Measurements from ENCODE around the gene GNS.

Gene GNS

DNA sequence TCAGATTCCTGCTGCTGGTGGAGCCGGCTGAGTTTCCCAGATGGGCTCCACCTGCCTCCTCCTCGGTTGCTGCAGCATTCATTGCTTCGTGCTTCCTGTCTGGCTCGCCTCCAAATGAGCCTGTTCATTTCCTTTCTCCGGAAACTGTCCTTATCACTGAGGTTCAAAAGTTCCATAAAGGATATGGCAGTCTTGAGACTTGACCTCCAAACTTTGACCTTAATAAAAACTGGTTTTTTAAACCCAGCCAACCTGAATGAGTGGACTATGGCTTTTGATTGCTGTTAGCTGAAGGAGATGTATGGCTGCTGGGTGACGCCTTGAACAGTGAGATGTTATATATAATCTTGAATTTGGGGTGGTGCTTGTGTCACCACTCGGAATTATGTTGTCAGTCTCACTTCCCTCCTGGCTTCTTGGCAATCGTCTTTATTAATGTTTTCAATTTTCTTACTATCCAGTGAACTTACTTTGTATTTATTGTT, 86.2 kb downstream of the GNS start:
- DNase-seq (ENCODE audit: low read depth): no peak

DNA sequence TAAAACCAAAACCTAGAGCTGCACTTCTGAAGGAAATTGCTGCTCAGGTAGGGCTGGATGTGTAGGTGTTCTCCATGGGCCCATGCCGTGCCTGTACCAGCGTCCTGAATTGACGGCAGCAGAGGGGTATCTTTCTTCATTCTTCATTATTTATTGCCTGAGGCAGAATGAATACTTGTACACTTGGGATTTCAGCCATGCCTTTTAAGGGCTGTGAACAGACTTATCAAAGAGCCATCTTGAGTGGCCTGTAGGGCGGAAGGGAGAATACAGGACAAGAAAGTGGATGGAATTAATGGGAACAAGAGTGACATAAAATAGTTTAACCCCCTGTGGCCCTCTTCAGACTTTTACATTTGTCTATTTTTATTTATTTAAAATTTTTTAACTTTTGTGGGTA, 87.5 kb downstream of the GNS start:
- no peak for DNase-seq (ENCODE audit: low read depth)

DNA sequence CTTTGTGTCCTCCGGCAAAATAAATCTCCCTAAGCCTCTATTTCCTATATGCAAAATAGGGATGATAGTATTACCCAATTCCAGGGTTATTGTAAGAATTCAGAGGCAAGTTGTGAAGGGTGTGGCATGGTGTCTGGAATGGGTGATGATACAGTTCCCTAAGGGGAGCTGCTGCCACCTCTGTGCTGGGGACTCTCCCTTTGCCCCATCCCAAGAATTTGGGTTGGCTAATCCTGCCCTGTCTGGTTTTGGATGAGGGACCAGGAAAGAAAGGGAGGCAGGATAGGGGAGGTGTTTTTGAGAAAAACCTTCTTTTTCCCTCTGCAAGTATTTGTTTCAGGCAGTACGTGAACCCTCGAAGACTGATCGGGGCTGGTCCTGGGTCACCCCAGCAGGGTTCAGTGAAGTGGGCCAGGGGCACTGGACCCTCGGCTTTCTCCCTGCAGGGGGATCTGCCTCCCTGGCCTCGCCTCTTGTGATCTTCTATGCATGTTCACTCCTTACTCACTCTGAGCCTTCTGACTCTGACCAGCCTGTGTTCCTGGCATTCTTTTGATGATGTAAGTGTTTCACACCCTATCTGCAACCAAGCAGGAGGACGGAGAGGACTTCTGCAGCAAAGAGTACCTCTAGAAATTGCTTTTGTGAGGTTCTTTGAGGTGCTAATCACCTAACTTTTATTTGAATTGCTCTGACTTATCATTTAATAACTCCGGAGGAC, 88.1 kb downstream of the GNS start:
- no peak for DNase-seq (ENCODE audit: low read depth)

DNA sequence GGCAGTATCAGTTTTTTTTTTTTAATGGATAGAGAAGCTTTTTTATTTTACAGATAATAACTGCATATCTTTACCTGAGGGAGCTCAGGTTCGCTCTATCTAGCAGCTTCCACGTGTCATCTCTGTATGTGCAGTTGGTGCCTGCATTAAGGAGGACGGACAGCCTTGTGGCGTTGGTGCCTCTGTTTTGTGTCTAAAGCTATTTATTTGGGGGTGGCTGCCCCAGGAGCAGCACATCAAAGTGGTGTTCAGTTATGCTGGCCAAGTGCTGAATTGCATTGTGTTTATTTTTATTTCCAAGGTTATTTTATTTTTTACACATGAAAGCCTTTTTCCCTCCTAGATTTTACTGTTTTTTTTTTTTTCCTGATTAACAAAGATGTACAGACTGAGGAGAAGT, 89.2 kb downstream of the GNS start:
- no peak for DNase-seq (ENCODE audit: low read depth)

DNA sequence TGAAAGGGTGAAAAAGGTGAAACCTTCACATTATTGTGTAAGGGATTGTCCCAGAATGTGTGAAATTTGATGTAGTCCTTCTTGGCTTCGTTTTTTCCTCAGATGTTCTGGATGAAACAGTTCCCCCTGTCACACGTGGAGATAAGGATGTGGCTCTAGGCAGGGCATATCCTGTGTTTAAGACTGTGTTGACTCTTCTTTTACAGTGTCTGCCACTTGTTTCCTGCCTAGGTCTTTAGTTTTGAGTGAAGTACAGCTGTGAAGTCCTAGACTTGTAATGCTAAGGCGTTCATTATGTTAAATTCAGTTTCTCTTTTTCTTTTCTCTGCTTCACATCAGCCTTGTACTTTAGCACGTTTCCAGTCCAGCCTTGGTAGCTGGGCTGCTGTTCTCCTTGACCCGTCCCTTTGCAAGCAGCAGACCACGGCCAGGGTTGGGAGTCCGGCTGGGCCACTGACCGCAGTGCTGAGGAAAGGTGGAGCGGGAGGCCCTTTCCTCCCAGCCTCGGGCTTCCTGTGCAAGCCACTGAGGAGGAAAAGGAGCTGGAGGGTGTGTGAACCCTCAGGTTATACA, 89.8 kb downstream of the GNS start:
- DNase-seq (ENCODE audit: low read depth): no peak

DNA sequence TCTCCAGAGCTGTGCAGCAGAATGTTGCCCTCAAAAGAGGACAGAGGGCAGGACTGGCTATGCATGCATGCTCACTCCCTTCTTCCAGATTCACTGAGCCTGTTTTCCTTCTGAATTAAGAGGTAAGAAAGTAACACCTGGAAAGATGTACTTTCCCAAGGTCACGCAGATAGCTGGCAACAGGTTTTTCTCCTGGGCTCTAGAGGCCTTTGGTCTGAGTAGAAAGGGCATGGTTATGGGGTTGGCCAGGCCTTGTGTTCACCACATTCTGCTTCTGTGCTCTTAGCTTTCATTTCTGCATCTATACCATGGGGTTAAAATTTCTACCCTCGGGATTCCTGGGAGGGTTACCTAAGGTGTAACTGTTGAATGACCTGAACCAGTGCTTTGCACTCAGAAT, 91.4 kb downstream of the GNS start:
- no peak for DNase-seq (ENCODE audit: low read depth)

DNA sequence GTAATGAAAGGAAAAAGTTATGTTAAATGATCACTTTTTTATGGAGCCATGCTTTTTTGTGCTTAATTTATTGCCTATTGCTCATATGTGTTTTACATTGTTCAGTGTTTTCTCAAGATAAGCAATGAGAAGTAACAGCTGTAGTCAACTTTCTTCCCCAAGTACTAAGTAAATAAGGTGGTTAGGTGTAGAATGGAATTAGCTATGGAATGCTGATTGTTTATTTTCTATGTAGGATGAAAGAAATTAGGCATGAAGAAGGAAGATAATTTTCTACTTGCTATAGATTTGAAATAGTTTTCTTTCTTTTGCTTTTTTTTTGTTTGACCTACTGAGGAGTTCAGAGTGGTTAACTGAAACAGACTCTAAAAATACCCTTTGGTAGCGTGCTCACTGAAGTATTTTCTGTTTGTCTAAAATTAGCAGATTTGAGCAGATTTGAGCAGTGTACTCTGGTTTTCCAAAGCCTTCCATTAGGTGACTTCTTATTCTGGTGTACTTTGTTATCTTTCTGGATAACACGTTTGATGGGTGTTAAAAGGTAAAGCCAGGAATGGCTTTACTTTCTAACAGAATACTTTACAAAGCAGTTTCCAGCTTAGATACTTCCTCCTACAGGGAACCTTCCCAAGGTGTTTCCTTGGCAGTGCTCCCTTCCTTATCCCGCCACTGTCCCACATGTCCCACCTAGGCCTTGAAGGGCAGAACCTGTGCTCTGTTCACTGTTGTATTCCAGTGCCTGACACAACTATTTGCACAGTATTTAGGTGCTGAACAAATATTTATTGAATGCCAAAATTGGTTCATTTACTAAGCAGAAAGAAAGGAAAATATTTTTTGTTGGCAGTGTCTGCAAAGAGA, 92.9 kb downstream of the GNS start:
- DNase-seq (ENCODE audit: low read depth): no peak

DNA sequence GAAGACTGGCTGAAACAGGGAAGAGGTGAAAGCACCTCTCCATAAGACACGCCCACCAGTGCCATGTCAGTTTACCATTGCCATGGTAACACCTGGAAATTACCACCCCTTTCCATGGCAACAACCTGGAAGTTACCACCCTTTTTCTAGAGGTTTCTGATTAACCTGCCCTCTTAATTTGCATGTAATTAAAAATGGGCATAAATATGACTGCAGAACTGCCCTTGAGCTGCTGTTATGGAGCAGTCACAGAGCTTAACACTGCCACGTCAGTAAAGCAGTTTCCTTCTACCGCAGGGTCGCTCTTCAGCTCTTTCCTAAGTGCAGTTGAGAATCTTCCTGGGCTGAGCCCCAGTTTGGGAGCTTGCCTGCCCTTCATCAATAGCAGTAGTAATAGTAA, 93.7 kb downstream of the GNS start:
- DNase-seq (ENCODE audit: low read depth): no peak
